ENCODE data around the gene RIC1.
A peak's percentile ranks its signal among the peaks of the same experiment; 100 is the strongest.
"Not testable (repeated sequence)": the region's sequence is repeated elsewhere in the genome, so short reads cannot be mapped to it uniquely, and the experiment has no call there.

The RIC1 gene

DNA sequence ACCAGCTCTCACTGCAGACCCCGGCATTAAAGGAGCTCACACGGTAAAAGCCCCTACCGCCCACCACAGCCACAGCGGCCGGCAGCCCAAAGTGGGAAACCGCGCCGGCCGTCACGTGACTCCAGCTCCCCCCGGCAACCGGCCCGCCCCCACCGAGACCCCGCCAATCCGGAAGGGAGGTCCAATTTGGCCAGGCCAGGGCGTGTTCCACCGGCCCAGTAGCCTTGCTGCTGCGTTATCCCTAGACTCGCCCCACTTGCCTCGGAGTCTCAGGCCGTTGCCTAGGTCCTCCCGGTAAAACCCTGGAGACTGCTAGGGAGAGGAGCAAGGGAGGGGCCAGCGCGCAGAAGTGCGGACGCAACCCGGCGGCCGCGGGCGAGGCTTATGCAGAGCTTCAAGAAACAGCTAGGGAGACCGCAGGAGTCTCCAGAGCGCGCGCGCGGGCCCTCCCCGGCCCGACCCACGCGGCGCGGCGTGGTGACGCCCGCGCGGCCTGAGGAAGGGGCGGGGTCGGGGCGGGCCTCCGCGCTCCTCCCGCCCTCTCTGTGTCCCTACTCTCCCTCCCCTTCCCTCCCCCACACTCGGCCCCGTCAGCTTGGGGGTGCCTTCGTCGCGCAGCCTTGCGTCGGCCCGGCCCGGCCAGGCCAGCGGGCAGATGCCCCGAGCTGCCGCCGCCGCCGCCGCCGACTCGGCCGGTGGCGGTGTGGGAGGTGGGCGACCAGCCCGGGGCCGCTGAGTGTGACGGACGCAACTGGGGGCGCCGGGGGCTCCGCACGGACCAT is at the start of gene RIC1:
Gene RIC1, plus strand, starts transcription at position 578 of the 782 bp plus-strand sequence. Its CDS starts 203 bp downstream, at position 781.
- peak; percentile 96 for DNase-seq (ENCODE audit: low spot score)

- no peak for DNase-seq (ENCODE audit: low spot score)
These were observed 49.0 kb upstream of the RIC1 start for GRCh38 chr9:5579881-5580280.

GRCh38 chr9:5580650-5581049 is 48.3 kb upstream of the RIC1 start:
- DNase-seq (ENCODE audit: low spot score): no peak

- not testable (repeated sequence) for DNase-seq (ENCODE audit: low spot score)
These were observed 47.2 kb upstream of the RIC1 start for GRCh38 chr9:5581706-5582105.

- DNase-seq (ENCODE audit: low spot score): no peak
These were observed 46.1 kb upstream of the RIC1 start for GRCh38 chr9:5582835-5583195.

GRCh38 chr9:5586391-5586802 is 42.5 kb upstream of the RIC1 start:
- no peak for DNase-seq (ENCODE audit: low spot score)

DNA sequence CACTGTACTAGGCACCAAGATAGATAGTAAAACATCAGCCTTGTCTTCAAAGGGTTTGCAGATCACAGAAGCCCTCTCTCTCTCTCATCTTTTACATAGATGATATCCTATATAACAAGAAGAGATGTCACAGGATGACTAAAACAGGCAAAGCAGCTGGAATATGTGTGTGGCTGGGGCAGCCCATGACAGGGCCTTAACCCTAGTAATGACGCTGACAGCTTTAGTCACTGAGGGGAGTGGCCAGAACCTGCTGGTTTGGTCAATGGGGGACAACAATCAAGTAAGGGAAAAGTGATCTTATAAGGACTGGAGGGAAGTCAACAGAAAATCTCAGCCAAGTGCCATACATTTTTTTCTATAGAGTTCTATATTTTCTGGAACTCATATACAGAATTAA is 41.9 kb upstream of the RIC1 start:
- no peak for DNase-seq (ENCODE audit: low spot score)

DNA sequence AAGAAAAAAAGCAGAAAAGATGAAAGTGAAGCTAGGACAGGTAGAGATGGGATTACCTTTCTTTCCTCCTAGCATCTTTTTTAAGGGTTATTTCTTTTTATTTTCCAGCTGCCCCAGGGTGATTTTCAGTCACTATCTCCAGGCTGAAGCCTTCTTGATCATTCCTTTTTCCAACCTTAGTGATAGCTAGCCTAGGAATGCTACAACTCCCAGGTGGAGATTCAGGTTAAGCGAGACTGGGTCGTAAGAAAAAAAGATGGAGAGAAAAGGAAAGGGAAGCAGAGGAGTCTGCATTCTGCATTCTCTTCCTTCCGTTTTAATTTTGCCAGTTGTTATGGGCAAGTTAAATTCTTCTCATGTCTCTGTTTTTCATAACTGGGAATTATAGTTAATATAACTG is 36.7 kb upstream of the RIC1 start:
- DNase-seq (ENCODE audit: low spot score): no peak

- DNase-seq (ENCODE audit: low spot score): no peak
These were observed 36.0 kb upstream of the RIC1 start for GRCh38 chr9:5592904-5593303.

DNA sequence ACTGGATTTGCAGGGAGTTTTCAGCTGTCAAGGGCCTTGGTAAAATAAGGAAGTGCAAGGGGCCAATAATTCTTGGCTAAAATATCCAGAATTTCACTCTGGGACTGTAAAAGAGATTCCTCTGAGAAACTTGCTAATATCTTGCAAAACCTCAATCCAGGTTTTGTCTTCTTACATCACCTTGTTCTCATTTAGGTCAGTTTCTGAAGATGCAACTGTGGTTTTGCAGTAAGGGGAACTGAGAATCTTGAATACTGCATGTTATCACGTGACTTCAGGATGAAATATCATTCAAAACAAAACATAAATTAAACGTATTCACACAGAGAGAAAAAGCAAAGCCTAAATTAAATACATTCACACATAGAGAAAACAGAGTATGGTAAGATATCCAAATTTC is 35.0 kb upstream of the RIC1 start:
- DNase-seq (ENCODE audit: low spot score): no peak

DNA sequence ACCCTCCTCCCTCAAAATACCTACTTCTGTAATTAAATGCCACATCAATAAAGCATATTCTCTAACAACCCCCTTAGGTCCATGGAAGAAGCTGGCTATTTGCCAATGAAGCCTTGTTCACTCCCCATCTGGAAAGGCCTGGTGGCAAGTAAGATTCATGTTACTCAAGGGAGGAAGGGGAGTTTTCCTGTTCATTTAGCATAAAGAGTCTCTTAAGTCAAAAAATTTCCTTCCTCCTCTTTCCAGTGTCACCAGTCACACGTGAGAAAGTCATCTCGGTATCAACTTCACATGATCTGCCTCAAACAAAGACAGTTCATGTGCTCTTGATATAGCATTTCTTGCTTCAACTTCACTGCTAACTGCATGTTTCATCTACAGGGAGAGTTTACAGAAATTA is 32.7 kb upstream of the RIC1 start:
- DNase-seq (ENCODE audit: low spot score): no peak

GRCh38 chr9:5608298-5609225 is 20.3 kb upstream of the RIC1 start:
- no peak for DNase-seq (ENCODE audit: low spot score)

DNA sequence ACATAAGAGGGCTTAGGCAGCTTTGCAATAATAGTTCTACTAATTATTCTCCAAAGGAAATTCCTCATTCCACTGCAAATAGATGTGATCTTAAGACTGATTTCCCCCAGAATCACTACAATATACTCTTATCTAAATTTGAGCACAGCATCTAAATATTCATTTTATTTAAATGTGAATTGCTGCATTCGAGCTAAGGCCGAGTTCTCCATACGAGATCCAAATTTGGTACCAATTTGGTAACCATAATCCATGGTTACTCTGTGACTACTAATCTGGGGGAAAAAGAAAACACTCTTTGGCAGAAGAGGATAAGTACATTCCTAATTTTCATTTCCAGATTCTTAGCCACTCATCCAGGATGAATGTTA is 19.7 kb upstream of the RIC1 start:
- no peak for DNase-seq (ENCODE audit: low spot score)

- no peak for DNase-seq (ENCODE audit: low spot score)
These were observed 18.4 kb upstream of the RIC1 start for GRCh38 chr9:5610491-5610890.

DNA sequence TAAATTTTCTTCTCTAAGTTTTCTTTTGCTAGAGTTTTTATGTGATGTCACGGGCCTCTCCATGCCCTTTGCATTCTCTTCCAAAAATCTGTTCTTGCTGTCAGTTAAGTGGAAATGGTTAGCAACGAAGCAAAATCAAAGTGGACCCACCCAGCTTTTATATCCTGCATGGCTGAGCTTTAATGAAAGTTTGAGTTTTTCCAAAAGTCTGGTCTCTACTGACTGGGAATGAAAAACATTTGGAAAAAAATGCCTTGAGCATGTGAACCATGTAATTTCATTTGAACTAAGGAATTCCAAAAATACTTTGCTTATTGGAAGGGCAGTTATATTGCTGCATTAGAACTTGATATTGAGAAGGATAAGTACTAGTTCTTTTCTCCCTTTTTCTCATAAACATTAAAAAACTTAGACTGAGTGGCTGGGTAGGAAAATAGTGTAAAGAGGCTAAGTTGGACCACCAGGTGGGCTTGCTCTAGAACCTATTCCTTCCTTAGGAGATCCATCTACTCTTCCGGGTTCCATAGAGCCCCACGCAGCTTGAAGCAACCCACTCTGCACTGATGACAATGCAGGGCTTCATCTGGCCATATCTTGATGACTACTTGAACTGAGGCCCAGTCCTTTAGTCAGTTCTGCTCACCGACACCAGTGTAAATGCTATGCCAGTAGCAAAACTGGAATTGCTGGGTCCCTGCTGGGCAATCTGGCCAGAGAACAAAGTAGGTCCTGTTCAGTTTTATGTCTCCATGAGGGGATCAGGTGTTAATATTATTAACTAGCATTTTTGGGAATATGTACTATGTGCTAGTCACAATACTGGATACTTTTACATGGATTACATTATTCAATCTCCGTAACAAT is 17.4 kb upstream of the RIC1 start:
- DNase-seq (ENCODE audit: low spot score): no peak

- no peak for DNase-seq (ENCODE audit: low spot score)
These were observed 16.7 kb upstream of the RIC1 start for GRCh38 chr9:5612185-5612530.

GRCh38 chr9:5614192-5614591 is 14.7 kb upstream of the RIC1 start:
- DNase-seq (ENCODE audit: low spot score): no peak

DNA sequence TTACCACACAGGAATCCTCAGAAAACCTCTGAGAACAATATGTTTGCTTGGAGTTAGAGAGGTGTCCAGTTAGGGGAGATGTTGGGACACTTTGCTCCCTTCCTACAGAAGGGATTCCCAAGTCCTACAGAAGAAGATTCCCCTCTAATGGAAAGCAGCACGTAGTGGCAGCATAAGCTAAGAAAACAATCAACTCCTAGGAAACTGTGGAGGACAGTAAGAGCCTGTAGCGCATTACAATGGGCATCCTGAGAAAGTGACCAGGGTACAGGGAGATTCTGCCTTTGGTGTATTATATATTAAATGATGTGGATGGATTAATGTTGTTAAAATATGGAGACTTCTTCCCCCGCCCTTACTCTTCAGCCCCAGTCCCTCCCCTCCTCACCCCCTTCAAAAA is 13.9 kb upstream of the RIC1 start:
- DNase-seq (ENCODE audit: low spot score): no peak

GRCh38 chr9:5617749-5618148 is 11.2 kb upstream of the RIC1 start:
- DNase-seq (ENCODE audit: low spot score): no peak

GRCh38 chr9:5620494-5620893 is 8.4 kb upstream of the RIC1 start:
- no peak for DNase-seq (ENCODE audit: low spot score)

DNA sequence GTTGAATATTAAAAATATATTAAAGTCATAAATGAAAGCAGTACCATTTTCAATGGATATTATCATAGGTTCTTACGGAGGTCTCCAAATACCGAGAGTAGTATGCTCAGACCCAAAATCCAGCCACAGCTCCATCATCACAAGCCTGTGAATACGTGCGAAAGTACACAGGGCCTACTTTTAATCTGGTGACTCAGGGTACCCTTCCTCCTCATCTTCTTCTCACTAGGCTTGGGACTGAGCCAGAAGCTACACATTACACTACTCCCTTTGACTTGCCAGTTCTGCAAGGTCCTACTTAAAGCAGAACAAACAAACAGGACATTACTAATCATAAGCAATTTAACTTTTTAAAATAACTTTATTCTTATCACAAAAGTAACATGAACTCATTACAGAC is 7.6 kb upstream of the RIC1 start:
- DNase-seq (ENCODE audit: low spot score): no peak

- no peak for DNase-seq (ENCODE audit: low spot score)
These were observed 6.9 kb upstream of the RIC1 start for GRCh38 chr9:5622016-5622415.
